ENCODE data around the gene WNT10A.
A peak's percentile ranks its signal among the peaks of the same experiment; 100 is the strongest.
"Not testable (repeated sequence)": the region's sequence is repeated elsewhere in the genome, so short reads cannot be mapped to it uniquely, and the experiment has no call there.

The WNT10A gene

GRCh38 chr2:218880102-218880858, at the start of gene WNT10A:
WNT10A (plus strand) TSS chr2:218880852; CDS start chr2:218880996, 144 bp downstream.
- peak; percentile 44 for DNase-seq

GRCh38 chr2:218831378-218831990, 49.2 kb upstream of the WNT10A start, which contains the start of gene PRKAG3:
PRKAG3 (minus strand) TSS chr2:218831803.
- no peak for DNase-seq

GRCh38 chr2:218832081-218832480, 48.6 kb upstream of the WNT10A start:
- no peak for DNase-seq

- no peak for DNase-seq
These were observed 48.1 kb upstream of the WNT10A start for GRCh38 chr2:218832520-218832919.

- no peak for DNase-seq
These were observed 47.5 kb upstream of the WNT10A start for GRCh38 chr2:218833023-218833609.

GRCh38 chr2:218834685-218835084, 46.0 kb upstream of the WNT10A start:
- no peak for DNase-seq

GRCh38 chr2:218837495-218837894, 43.2 kb upstream of the WNT10A start:
- no peak for DNase-seq

- DNase-seq = no peak
These were observed 41.2 kb upstream of the WNT10A start for GRCh38 chr2:218839430-218839829.

GRCh38 chr2:218839888-218840287, 40.8 kb upstream of the WNT10A start:
- DNase-seq = no peak

- not testable (repeated sequence) for DNase-seq
These were observed 36.3 kb upstream of the WNT10A start for GRCh38 chr2:218844334-218844733.

GRCh38 chr2:218846963-218847362, 33.7 kb upstream of the WNT10A start:
- DNase-seq = not testable (repeated sequence)

- no peak for DNase-seq
These were observed 30.9 kb upstream of the WNT10A start for GRCh38 chr2:218849721-218850120.

- no peak for DNase-seq
These were observed 29.9 kb upstream of the WNT10A start for GRCh38 chr2:218850796-218851195.

GRCh38 chr2:218851286-218851685, 29.4 kb upstream of the WNT10A start:
- DNase-seq = no peak

GRCh38 chr2:218852911-218853667, 27.6 kb upstream of the WNT10A start:
- peak; percentile 48 for DNase-seq

- peak; percentile 10 for DNase-seq
These were observed 26.9 kb upstream of the WNT10A start for GRCh38 chr2:218853766-218854165.

- DNase-seq = no peak
These were observed 25.8 kb upstream of the WNT10A start for GRCh38 chr2:218854860-218855259.

- DNase-seq = peak; percentile 20
These were observed 25.1 kb upstream of the WNT10A start for GRCh38 chr2:218855305-218856166.

GRCh38 chr2:218856167-218856895, 24.3 kb upstream of the WNT10A start:
- DNase-seq = no peak

GRCh38 chr2:218856896-218857243, 23.8 kb upstream of the WNT10A start:
- DNase-seq = no peak

GRCh38 chr2:218857371-218858137, 23.1 kb upstream of the WNT10A start:
- peak; percentile 18 for DNase-seq

Measured in NCI-H2171 (cell line).